Measurements from ENCODE around the gene ATXN7. TPM values are rescaled to one million over a fixed set of nuclear protein-coding genes. Genes with fewer than 3 reads are reported as not detected.

ATXN7 gene
- total and polyA plus RNA-seq, 10 of the 15 experiments (the other 5 are each of a cell fraction or from before 2014, with no cell fraction given) = 0.83 to 24.6 (median 8.5) TPM

DNA sequence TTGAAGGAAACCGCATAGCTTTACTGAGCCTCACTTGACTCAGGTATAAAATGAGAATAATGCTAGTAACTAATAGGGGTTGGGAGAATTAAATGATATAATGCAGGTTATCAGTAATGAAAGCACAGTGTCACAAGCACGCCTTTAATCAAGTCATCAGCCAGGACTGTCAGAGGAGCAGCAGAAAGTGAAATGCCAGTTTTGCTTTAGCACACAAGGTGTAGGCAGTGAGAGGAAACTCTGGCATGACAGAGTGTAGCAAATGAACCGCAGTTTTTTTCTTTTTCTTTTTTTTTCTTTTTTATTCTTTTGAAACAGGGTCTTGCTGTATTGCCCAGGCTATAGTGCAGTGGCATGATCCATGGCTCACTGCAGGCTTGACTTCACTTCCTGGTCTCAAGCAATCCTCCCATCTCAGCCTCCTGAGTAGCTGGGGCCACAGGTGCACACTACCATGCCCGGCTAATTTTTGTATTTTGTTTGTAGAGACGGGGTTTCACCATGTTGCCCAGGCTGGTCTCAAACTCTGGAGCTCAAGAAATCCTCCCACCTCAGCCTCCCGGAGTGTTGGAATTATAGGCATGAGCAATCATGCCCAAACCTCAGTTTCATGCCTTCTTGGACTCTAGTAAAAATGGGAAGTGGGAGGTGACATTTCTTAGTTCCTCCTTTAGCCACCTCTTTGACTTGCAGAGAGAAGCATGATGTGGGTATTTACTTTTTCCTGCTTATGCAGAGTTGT lies 58.2 kb downstream of the ATXN7 start:
- intact Hi-C loops (cut with micrococcal nuclease; ENCODE audit: unreplicated experiment) = no loop called here
- in situ Hi-C loops (cut with MboI) = no loop called here
- H2AFZ ChIP-seq (ENCODE audit: control insufficient read depth, low read depth, low read length) = no peak overlapping the region
- ChIA-PET CTCF (interaction anchor here (0.9 to 1.6 kb wide), 3 partner anchors 12 to 47 kb away, joined by 3 to 4 read pairs (median 3); no protein-coding TSS in a partner anchor), SMC1A (ENCODE audit: uncharacterized antibody, unreplicated experiment) (interaction anchor here (0.8 to 2.5 kb wide), 4 partner anchors 12 to 46 kb away, joined by 3 to 9 read pairs (median 4); no protein-coding TSS in a partner anchor), RAD21 (ENCODE audit: unreplicated experiment) (interaction anchor here (0.8 to 1.1 kb wide), 3 partner anchors 11 to 44 kb away, joined by 3 read pairs; no protein-coding TSS in a partner anchor), POLR2A (interaction anchor here (0.9 to 1.3 kb wide), 4 partner anchors 12 to 43 kb away, joined by 3 to 6 read pairs (median 4); no protein-coding TSS in a partner anchor)
- no peak overlapping the region for H3K4me3 ChIP-seq
- H4K20me1 ChIP-seq (ENCODE audit: control insufficient read depth, insufficient read depth) = no peaks in the 10 kb centered on the region
- peak overlapping the region; percentile 61; the same call in 1 of the 2 replicates for H3K4me2 ChIP-seq (ENCODE audit: control insufficient read depth, insufficient read depth)
- no TSS peak for BruUV-seq (replicated peaks)
- peaks cover 33% of the 10 kb centered on the region for H3K4me1 ChIP-seq (ENCODE audit: control insufficient read depth, insufficient read depth, low read length)
- no peaks in the 10 kb centered on the region for H3K9me3 ChIP-seq (replicated peaks; ENCODE audit: control insufficient read depth, insufficient read depth, low read length)
- no peak overlapping the region for H3K9ac ChIP-seq (ENCODE audit: control insufficient read depth, insufficient read depth, low read length)
- H3K79me2 ChIP-seq (ENCODE audit: control insufficient read depth, insufficient read depth, low read length) = peaks cover 3% of the 10 kb centered on the region
- FAIRE-seq = peak; percentile 72
- peaks cover 0 to 19% of the 10 kb centered on the region in 2 experiments; a peak in 3 of 4 replicates for H3K36me3 ChIP-seq (ENCODE audit: control insufficient read depth in 2 of 2, insufficient read depth in 2 of 2, low read length in 1 of 2)
- ATAC-seq = peak; percentile 85
- no peaks in the 10 kb centered on the region for H3K27me3 ChIP-seq (replicated peaks in 1 of 2; ENCODE audit: control insufficient read depth in 2 of 2, insufficient read depth in 2 of 2, low read length in 1 of 2)
- peak overlapping the region; percentile 48 for H3K27ac ChIP-seq (ENCODE audit: control insufficient read depth, insufficient read depth)
- 5% methylated on average over 6 of the region's 6 CpGs for WGBS (ENCODE audit: insufficient coverage, insufficient replicate concordance, low lambda C conversion rate, missing lambda C conversion rate)
- peak; percentile 71 for DNase-seq (ENCODE audit: low read depth, low spot score)
- TF ChIP-seq E2F4 (IDR thresholded peaks at IDR 0.05; ENCODE audit: low read depth, low read length) (no peak), RBBP5 (conservative IDR thresholded peaks at IDR 0.05) (no peak), ZNF207 (IDR thresholded peaks at IDR 0.05; ENCODE audit: borderline replicate concordance) (no peak), ZBED1 (IDR thresholded peaks at IDR 0.05; ENCODE audit: borderline replicate concordance) (no peak), MXI1 (IDR thresholded peaks at IDR 0.05; ENCODE audit: low read depth, low read length) (0 out of 2 replicates have a peak, but pooled peaks have one; percentile 48), CHD4 (IDR thresholded peaks at IDR 0.05) (0 out of 2 replicates have a peak, but pooled peaks have one; percentile 40), CBFB (IDR thresholded peaks at IDR 0.05; ENCODE audit: low read depth) (no peak), WRNIP1 (IDR thresholded peaks at IDR 0.05; ENCODE audit: borderline replicate concordance, low read depth, low read length) (no peak), NRF1 (conservative IDR thresholded peaks at IDR 0.05; ENCODE audit: low read depth, low read length) (no peak), RAD51 (IDR thresholded peaks at IDR 0.05) (no peak), NBN (IDR thresholded peaks at IDR 0.05) (peak; percentile 88; the same call in 1 of the 2 replicates), SP1 (IDR thresholded peaks at IDR 0.05; ENCODE audit: low read depth, low read length) (peak; percentile 10), LARP7 (IDR thresholded peaks at IDR 0.05) (no peak), RELB (IDR thresholded peaks at IDR 0.05; ENCODE audit: low read depth) (peak; percentile 95), ATF2 (IDR thresholded peaks at IDR 0.05; ENCODE audit: low read length) (peak; percentile 40; the same call in 1 of the 2 replicates), EGR1 (IDR thresholded peaks at IDR 0.05; ENCODE audit: borderline replicate concordance in 1 of 2, low read depth in 2 of 2, low read length in 2 of 2) (0 out of 3 replicates have a peak, but pooled peaks of 1 of the 2 experiments have one; percentile 6), MAX (IDR thresholded peaks at IDR 0.05; ENCODE audit: low read depth, low read length) (no peak), IKZF1 (conservative IDR thresholded peaks at IDR 0.05) (peak; percentile 97)
- TF ChIP-seq, protein P1, sequence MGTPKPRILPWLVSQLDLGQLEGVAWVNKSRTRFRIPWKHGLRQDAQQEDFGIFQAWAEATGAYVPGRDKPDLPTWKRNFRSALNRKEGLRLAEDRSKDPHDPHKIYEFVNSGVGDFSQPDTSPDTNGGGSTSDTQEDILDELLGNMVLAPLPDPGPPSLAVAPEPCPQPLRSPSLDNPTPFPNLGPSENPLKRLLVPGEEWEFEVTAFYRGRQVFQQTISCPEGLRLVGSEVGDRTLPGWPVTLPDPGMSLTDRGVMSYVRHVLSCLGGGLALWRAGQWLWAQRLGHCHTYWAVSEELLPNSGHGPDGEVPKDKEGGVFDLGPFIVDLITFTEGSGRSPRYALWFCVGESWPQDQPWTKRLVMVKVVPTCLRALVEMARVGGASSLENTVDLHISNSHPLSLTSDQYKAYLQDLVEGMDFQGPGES (IDR thresholded peaks at IDR 0.05) = no peak

Data from GM12878 (cell line).